ENCODE measurements around the gene TRAPPC1. TPM values are rescaled to one million over a fixed set of nuclear protein-coding genes. Genes with fewer than 3 reads are reported as not detected.

Gene TRAPPC1
- total RNA-seq, 1 experiment from 2014 or later = 132 TPM

DNA sequence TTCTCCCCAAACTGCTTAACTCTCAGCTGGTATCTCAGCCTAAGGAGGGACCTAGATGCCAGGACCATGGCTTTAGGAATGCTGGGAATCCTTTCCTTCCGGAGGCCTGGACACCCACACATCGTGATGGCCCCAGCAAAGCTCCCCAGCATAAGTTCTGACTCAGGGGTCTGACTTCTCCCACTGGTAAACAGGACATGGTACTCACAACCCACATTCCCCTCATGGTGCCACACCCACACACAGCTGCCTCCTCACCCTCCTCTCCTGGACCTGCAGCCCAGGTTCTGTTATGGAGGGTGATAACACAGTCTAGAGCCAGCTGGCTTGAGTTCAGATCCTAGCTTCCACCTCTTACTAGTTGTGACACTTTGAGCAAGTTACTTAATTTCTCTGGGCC is 14.9 kb downstream of the TRAPPC1 start:
- Histone ChIP-seq H2BK120ac (ENCODE audit: low read depth, low read length, poor library complexity, severe bottlenecking) (no peak overlapping the region), H4K5ac (ENCODE audit: insufficient read length, low read depth, low read length) (no peak overlapping the region), H3K4me1 (ENCODE audit: insufficient read depth, low read length) (no peaks in the 10 kb centered on the region), H4K20me1 (ENCODE audit: control insufficient read depth, insufficient read depth, insufficient read length) (no peaks in the 10 kb centered on the region), H2BK15ac (ENCODE audit: low read depth, low read length) (no peak overlapping the region), H2BK5ac (ENCODE audit: insufficient read length, low read length) (no peak overlapping the region), H3K23me2 (ENCODE audit: insufficient read length, low read depth, low read length, poor library complexity, severe bottlenecking) (peaks cover 8% of the 10 kb centered on the region), H3K9me3 (ENCODE audit: control insufficient read depth, low read depth, low read length) (no peaks in the 10 kb centered on the region), H3K9ac (ENCODE audit: extremely low read depth, insufficient read length, low read length) (no peak overlapping the region), H2BK12ac (ENCODE audit: insufficient read length, low read depth, low read length) (no peak overlapping the region), H3K27ac (ENCODE audit: insufficient read length, low read depth, low read length) (no peak overlapping the region), H3K14ac (ENCODE audit: insufficient read depth, low read length) (no peak overlapping the region), H4K91ac (ENCODE audit: insufficient read length, low read depth, low read length) (no peak overlapping the region), H3K56ac (ENCODE audit: insufficient read length, low read depth, low read length) (no peak overlapping the region), H3K79me2 (ENCODE audit: insufficient read depth, low read length) (no peaks in the 10 kb centered on the region), H3T11ph (ENCODE audit: low read length) (no peak overlapping the region), H2AK5ac (ENCODE audit: insufficient read length, low read length) (no peak overlapping the region), H4K8ac (replicated peaks; ENCODE audit: insufficient read length, low read depth, low read length) (no peak overlapping the region), H3K79me1 (ENCODE audit: insufficient read depth, low read depth, low read length, poor library complexity, severe bottlenecking) (no peaks in the 10 kb centered on the region), H2BK20ac (ENCODE audit: low read depth, low read length, poor library complexity, severe bottlenecking) (no peak overlapping the region), H3K4me2 (ENCODE audit: insufficient read depth, insufficient read length, low read length) (no peak overlapping the region), H3K18ac (ENCODE audit: insufficient read length, low read depth, low read length) (no peak overlapping the region), H3K4ac (ENCODE audit: low read depth, low read length) (no peak overlapping the region), H3K27me3 (ENCODE audit: insufficient read depth, low read length) (peaks cover 21% of the 10 kb centered on the region), H2AFZ (ENCODE audit: low read length) (no peak overlapping the region), H3K23ac (ENCODE audit: insufficient read length, low read depth, low read length) (no peak overlapping the region)
- no peak for DNase-seq
- Mint-ChIP-seq H3K4me1 (peaks cover 12 to 14% of the 10 kb centered on the region in 2 experiments), H3K27ac (no peak overlapping the region), H3K27me3 (ENCODE audit: low read depth) (peaks cover 69% of the 10 kb centered on the region), H3K9me3 (peaks cover 3 to 4% of the 10 kb centered on the region in 2 experiments; a peak in 3 of 5 replicates), H3K4me3 (peak overlapping the region; percentile 74 to 75), H3K36me3 (ENCODE audit: insufficient read depth in 1 of 3, low read depth in 3 of 3) (peaks cover 0 to 1% (median 0%) of the 10 kb centered on the region in 3 experiments; a peak in 2 of 7 replicates)
- TF ChIP-seq, protein P1, sequence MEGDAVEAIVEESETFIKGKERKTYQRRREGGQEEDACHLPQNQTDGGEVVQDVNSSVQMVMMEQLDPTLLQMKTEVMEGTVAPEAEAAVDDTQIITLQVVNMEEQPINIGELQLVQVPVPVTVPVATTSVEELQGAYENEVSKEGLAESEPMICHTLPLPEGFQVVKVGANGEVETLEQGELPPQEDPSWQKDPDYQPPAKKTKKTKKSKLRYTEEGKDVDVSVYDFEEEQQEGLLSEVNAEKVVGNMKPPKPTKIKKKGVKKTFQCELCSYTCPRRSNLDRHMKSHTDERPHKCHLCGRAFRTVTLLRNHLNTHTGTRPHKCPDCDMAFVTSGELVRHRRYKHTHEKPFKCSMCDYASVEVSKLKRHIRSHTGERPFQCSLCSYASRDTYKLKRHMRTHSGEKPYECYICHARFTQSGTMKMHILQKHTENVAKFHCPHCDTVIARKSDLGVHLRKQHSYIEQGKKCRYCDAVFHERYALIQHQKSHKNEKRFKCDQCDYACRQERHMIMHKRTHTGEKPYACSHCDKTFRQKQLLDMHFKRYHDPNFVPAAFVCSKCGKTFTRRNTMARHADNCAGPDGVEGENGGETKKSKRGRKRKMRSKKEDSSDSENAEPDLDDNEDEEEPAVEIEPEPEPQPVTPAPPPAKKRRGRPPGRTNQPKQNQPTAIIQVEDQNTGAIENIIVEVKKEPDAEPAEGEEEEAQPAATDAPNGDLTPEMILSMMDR (conservative IDR thresholded peaks at IDR 0.05) = no peak
- WGBS (ENCODE audit: extremely low coverage, insufficient read length, low lambda C conversion rate) = no CpG with 5 or more reads among the region's 2 CpGs
